ENCODE measurements around the gene MAK.
A peak's percentile ranks its signal among the peaks of the same experiment; 100 is the strongest.
"Not testable (repeated sequence)": the region's sequence is repeated elsewhere in the genome, so short reads cannot be mapped to it uniquely, and the experiment has no call there.

Gene MAK

DNA sequence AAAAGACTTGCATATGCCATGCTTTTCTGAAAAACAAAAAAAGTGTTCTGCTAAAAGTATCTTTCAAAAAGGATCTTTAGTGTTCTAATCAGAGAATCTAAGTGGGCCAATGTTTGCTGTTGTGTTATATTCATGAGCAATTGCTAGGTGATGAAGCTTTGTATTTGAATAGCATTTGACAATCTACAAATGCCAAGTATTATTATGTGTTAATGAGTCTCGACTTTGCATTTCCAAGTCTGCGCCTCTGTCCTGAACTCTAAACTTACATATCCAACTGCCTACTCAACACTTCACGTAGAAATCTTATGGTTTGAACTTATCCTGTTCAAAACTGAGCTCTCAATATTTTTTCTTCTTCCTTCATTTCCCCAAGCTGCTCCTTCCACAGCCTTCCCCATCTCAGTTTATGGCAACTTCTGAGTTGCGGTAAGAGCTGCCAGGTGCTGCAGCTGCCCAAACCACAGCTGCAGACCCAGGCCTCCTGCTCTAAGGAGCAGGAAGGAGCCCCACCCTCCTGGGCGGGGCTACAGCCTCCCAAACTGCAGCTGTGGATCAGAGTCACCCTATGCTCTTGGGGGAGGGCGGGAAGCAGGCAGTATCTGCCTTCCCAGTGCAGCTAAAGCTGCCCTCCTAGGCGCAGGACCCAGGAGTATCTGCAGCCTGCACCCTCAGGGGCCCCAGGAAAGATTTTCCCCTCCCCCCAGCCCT, 16.7 kb upstream of the MAK start:
- DNase-seq (ENCODE audit: low read depth in 2 of 2), result no peak

DNA sequence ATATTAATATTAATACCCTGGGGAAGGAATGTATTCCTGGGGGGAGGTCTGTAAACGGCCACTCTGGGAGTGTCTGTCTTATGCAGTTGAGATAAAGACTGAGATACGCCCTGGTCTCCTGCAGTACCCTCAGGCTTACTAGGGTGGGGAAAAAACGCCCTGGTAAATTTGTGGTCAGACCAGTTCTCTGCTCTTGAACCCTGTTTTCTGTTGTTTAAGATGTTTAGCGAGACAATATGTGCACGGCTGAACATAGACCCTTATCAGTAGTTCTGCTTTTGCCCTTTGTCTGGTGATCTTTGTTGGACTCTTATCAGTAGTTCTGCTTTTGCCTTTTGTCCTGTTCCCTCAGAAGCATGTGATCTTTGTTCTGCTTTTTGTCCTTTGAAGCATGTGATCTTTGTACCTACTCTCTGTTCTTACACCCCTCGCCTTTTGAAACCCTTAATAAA, 15.5 kb upstream of the MAK start:
- DNase-seq (ENCODE audit: low read depth in 2 of 2), result not testable (repeated sequence)

DNA sequence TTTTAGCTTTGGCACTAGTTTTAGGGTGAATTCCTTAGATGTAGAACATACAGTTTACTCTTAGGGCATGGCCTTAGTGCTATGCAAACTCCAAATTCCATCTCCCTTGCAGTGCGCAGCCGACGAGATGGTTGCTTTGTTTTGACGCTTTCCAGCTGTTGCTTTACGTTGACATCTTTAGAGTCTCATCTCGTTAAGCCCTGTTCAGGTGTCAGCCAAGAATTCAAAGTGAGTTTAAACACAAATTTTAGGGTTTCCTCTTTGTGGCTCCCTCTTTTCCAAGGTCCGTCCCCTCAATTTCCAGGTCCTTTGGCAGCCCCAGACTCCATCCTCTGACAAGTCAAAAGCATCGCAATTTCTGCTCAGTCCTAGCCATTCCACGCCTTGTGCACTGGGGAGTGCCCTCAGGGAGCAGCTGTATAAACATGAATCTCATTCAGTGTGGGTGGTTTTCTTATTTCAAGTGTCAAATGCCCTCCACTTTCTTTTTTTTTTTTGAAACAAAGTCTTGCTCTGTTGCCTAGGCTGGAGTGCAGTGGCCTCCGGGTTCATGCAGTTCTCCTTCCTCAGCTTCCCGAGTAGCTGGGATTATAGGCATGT, 14.1 kb upstream of the MAK start:
- no peak for DNase-seq (ENCODE audit: low read depth in 2 of 2)

DNA sequence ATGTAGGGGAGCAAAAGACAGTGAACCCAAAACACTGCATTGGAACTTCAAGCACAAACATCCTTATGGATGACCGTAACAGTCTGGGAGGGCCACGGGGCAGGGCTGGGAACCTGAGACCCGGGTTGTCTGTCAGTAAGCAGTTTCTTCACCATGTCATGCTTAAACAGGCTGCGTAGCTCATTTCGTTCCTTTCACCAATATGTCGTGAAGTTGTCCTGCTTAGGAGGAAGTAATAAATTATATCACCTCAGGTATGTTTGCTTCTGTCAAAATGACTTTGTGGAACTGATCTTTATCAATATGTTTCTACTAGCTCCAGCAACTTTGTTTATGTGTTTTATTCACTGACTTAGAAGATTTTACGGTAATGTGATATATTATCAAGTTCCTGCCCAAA, 12.4 kb upstream of the MAK start:
- DNase-seq (ENCODE audit: low read depth in 2 of 2), result no peak

DNA sequence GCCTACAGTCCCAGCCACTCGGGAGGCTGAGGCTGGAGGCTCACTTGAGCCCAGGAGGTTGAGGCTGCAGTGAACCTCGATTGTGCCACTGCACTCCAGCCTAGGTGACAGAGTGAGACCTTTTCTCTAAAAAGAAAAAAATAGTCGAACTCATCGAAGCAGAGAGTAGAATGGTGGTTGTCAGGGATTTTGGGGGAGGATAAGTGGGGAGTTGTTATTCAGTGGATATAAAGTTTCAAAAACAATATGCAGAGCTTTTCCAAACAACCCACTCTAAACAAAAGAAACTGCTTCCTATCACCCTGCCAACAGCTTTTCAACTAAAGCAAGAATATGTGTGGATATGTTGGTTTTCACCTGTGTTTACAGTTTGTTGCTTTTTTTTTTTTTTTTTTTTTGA, 11.6 kb upstream of the MAK start:
- DNase-seq (ENCODE audit: low read depth in 2 of 2), result no peak

DNA sequence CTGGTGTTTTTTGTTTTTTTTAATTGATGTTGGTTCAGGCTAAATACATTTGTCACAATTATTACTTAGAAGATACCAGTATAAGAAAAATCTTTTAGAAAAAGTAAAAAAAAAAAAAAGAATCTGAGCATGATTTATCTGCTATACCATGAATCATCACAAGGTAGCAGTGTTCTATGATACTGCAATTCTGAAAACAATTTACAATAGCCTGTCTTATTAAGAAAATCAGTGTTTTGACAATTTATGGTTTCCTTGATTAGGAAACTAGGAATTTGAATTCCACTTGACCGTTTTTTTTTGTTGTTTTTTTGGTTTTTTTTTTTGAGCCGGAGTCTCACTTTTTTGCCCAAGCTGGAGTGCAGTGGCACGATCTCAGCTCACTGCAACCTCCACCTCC, 9.3 kb upstream of the MAK start:
- no peak for DNase-seq (ENCODE audit: low read depth in 2 of 2)

DNA sequence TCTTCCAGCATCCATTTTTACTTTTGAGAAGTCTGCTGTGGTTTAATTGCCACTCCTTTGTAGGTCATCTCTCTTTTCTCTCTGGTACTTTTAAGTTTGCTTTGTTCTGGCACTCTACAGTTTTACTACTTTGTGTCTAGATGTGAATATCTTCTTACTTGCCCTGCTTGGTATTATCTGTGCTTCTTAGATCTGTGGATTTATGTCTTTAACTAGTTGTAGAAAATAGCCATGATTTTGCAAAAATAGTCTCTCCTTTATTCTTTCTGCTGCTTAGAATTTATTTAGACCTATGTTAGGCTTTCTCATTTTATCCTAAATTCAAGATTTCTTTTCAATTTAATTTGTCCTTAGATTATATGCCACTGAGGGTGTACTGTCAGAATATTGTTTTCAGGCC, 5.2 kb upstream of the MAK start:
- DNase-seq (ENCODE audit: low read depth in 2 of 2), result no peak

DNA sequence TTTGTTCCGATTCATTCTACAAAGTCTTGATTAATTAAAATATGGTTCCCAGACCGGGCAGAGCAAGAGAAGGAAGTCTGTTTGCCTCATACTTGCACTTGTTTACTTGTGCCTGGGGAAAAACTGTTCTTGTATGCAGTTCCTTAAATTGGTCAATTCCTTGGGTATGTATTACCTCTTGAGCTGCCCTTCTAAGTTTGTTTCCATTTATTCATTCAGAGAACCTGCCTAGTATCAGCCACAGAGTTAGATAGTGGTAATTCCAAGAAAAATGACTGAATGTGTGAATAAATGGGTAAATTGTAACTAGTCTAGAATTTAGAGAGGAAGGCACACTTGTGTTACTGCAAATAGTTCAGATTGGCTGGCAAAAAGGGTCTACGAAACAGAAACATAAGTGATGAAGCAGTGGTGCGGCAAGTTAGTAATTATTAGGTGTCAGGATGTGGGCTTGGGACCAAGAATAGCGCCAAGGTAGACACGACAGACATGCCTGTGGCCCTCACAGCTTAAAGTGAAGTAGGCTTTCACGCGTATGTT, 525 bp upstream of the MAK start:
- peak; percentile 26 to 28 for DNase-seq (ENCODE audit: low read depth in 2 of 2)

DNA sequence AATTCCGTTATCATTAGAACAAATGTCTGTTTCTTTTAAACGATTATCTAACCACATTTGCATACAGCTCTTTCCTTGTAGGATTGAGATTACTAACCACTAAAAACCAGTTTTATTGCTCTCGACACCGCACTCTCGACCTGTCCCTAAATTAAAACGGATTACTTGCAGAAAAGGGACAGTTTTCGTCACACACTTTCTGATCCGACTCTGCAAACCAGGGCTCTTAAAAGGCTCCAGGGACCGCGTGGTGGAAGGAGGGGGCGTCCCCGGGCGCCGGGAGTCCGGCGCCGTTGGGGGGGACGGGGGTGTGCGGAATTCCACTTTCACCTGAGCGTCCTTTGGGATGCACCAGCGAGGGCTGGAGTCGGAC, 731 bp downstream of the MAK start:
- no peak for DNase-seq (ENCODE audit: low read depth in 2 of 2)

DNA sequence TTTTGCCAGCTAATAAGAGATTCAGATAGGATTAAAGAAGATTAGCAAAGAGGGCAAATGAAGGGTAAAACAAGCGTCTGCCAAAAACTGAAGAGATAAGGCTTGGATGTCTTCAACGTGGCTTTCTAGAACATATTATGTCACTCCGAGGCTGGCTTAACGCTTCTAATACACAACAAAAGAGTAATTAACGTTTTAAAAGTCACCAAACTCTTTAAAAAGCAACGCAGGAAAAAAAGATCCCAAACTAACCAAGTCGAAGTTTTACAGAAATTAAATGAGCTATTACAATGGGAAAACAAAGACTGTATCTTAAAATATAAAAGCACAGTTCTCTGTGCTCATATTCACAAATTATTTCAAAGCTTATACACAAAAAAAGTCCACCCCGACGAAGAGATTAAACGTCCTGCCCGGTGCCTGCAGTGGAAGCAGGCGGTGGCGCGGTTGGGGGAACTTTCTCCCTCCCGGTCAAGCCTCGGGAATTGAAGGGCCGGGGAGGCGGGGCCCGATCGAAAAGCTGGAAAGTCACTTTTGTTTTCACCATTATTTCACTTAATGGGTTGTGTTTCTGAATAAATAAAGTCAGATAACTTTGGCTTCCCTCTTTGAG, 1.2 kb downstream of the MAK start:
- DNase-seq (ENCODE audit: low read depth in 2 of 2), result no peak

DNA sequence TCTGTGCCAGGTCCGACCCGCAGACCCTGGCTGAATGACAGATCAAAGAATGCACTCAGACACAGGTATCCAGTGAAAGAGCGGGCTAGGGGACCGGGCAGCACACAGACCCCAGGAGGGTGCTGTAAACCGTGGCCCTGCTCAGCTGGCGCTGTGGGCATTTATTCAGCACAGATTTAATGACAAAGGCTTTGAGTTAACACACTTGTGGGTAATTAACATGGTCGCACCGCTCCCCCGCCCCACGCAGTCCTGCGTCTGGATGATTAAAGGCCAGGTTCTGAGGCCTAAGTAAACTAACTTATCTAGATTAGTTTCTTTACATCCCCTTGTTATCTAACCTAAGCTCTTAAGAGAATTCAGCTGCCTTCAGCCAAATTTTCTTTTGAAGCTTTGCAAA, 3.5 kb downstream of the MAK start:
- DNase-seq (ENCODE audit: low read depth in 2 of 2), result no peak

DNA sequence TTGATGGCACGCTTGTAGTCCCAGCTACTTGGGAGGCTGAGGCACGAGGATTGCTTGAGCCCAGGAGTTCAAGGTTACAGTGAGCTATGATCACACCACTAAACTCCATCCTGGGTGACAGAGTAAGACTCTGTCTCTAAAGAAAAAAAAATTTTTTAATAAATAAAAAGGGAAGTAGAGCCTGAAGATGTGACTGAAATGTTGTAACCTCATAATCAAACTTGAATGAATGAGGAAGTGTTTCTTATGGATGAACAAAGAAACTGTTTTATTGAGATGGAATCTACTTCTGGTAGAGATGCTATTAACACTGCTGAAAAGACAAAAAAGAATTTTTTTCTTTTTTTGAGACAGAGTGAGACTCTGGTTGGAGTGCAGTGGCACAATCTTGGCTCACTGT, 6.7 kb downstream of the MAK start:
- no peak for DNase-seq (ENCODE audit: low read depth in 2 of 2)

DNA sequence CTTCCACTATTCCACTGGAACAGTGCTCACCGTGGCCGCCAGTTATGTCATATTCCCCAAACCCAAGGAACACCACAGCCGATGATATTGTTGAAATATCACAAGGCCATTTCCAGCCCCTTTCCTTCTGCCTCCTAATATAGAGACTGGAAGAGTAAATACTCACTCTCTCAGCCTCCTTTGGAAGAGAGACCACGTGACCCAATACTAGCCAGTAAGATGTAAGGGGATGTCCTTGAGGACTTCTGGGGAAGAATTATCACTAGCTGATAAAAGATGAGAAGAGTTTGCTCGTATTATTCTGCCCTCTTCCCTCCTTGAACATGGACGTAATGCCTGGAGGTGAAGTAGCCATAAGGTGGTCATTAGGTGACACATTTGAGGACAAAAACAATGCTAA, 13.5 kb downstream of the MAK start:
- DNase-seq (ENCODE audit: low read depth in 2 of 2), result no peak

DNA sequence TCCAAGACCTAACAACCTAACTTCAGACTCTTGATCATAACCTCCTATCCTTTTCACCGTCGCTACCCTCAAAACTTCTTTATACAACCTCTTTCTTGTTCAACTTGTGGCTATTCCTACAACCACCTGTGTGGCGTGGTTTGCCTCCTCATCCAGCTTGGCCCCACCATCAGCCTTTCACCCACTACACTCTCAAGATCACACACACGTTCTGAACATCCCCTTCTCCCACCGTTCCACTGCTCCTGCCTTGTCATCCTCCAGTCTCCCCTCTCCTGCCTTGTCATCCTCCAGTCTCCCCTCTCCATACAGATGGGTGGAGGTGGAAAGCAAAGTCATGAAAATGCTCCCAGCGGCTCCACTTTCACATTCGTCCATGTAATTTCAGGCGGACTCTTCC, 14.0 kb downstream of the MAK start:
- no peak for DNase-seq (ENCODE audit: low read depth in 2 of 2)

DNA sequence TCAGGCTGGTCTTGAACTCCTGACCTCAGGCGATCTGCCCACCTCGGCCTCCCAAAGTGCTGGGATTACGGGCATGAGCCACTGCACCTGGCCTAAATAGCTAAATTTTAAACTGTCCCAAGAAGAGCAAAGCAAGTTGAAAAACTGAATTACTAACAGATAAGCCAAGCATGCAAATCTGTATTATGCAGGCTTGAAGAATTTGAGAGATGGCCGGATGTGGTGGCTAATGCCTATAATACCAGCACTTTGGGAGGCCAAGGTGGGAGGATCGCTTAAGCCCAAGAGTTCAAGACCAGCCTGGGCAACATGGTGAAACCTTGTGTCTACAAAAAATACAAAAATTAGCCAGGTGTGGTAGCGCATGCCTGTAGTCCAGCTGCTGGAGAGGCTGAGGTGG, 24.2 kb downstream of the MAK start:
- not testable (repeated sequence) for DNase-seq (ENCODE audit: low read depth in 2 of 2)

DNA sequence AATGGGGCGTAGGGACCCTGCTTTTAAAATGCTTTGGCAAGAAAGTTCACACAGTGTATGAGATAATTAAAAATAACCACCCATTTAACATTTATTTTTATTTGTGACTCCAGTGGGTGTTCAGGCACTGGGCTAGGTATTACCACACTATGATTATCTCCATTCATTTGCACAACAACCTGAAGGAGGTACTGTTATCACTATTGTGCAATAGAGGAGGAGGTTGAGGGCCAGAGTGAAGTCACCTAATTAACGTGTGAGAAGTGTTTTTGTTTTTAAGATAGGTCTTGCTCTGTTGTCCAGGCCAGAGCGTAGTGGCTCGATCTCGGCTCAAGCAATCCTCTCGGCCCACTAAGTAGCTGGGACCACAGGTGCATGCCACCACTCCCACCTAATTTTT, 29.2 kb downstream of the MAK start:
- DNase-seq (ENCODE audit: low read depth in 2 of 2), result no peak

DNA sequence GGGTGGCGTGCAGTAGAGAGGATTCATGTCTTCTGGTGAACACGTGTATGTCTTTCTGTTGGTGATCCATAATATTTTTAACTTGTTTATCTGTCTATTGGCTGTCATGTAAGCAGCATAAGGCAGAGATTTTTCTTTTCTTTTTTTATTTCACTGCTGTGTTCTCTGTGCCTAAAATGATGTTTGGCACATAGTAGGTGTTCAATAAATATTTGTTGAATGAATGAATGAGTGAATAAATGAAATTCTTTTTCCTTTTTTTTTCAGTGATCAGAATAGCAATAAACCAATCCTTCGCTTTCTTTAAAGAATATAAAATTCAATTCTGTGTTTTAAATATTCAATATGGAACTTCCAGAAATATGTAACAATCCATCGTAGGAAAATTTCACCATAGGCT, 30.0 kb downstream of the MAK start:
- no peak for DNase-seq (ENCODE audit: low read depth in 2 of 2)

DNA sequence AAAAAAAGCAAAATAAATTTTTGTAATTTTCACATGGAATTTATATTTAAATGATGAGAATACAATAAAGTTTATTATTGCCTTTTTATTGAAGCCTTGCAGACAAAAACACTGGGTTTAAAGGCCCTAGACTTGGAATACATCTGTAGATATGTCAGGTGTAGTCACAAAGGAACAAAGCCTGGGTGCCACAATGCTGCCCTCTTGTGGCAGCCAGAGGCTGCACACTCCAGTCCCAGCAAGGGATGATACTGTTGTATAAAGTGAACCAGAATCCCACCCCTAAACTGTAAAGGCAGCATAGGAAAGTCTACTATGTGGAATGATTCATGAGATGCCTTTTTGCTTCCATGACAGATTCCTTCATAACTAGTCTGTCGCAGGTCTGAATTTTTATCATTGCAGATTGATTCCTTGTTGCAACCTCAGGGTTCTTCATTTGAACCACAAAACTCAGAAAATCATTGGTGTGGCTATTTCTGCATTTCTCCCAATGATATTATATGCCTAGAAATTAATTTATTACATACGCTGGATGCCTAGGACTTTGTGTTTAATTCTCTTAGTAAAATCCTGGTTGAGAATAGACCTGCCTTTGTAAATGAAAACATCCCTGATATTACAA, 37.0 kb downstream of the MAK start:
- peak; percentile 29 to 36 for DNase-seq (ENCODE audit: low read depth in 2 of 2)

DNA sequence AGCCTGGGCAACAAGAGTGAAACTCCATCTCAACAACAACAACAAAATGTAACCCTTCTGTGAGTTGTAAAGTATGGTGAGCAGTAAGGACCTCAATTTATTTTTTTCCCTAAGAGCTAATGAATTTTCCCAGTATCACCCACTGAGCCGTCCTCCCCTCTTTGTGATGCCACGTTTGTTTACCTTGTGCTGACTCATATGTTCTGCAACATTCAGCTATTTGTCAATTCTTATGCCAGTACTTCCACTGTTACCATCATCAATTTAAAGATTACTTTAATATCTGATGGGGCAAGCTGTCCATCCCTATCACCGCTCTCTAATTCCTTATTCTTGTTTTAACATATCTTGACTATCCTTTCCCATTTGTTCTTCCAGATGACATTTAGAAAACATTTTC, 37.5 kb downstream of the MAK start:
- DNase-seq (ENCODE audit: low read depth in 2 of 2), result no peak

DNA sequence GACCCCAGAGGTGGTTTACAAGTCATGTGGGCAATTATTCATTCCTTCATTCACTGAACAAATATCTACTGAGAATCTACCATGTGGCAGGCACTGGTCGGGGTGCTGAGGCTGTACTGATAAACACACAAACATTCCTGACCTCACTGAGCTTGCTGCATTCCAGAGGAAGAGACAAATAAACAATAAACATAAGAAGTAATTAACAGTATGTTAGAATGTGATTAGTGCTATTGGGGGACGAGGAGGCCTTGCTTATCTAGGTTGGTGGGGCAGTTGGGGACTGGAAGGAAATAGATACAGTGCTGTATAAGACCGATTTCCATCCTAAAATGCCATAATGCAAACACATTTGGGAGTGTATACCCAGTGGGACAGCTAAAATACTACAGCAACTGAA, 44.1 kb downstream of the MAK start:
- no peak for DNase-seq (ENCODE audit: low read depth in 2 of 2)

DNA sequence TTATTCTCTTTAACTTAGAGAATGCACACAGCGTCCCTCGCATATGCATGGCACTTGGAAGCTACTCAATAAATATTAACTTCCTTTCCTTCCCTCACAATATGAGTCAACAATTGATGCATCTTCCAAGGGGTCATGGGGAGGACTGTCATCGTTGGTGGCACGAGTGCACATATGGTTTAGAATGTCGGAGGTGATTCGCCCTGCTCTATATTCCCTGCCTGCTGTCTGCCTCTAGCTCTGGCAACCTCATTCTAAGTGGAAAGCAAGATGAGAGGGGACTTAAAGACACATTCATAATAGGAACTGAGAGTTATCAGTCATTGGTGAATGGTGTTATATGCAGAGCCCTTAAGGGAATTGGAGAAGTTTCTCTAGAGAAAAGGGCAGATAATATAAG, 44.6 kb downstream of the MAK start:
- no peak for DNase-seq (ENCODE audit: low read depth in 2 of 2)

DNA sequence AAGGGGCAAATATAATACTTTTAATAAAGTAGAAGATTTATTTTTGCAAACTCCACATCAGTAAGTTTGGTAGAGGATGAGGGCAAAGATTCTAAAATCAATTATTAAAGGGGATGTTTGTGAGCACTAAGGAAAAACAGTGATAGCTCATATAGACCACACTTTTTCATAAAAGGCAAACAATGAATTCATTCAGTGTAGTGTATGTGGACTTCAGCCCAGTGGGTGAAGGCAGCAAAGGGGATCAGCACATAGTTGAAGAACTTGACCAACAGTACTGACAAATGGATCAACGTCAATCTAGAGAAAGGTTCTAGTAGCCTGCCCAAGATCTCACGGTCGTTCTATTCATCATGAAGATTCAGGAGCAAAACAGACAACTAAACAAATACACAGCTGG, 45.3 kb downstream of the MAK start:
- DNase-seq (ENCODE audit: low read depth in 2 of 2), result no peak

DNA sequence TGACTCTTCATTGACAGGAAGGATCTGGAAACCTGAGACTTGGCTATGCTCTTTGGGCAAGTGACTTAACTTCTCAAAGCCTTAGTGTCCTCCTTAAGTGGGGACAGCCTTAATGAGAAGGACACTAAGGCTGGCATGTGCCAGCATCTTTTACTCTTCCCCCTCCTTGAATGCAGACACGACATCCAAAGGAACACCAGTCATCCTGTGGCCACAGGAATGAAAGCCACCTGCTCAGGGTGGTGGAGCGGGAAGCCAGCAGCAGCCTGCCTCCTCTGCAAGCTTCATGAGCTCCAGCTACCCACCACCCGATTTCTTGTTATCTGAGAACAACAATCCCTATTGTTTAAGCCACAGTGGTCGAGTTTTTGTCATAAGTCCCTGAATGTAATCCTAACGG, 46.2 kb downstream of the MAK start:
- no peak for DNase-seq (ENCODE audit: low read depth in 2 of 2)

All from stimulated activated CD8-positive, alpha-beta memory T cell treated with anti-CD3 and anti-CD28 coated beads, Interleukin-15, amount 100 ng/mL, for 48 hours (primary cell).